GM18526 (cell line): Measurements from ENCODE around the gene CA10.

Experiments
- POLR2A ChIP-seq: IDR thresholded peaks from 3 replicates; pipeline ENCODE4 v1.6.1; 2011; ENCODE audit not compliant: insufficient read length; ENCODE audit errors: extremely low read depth

CA10 gene

DNA sequence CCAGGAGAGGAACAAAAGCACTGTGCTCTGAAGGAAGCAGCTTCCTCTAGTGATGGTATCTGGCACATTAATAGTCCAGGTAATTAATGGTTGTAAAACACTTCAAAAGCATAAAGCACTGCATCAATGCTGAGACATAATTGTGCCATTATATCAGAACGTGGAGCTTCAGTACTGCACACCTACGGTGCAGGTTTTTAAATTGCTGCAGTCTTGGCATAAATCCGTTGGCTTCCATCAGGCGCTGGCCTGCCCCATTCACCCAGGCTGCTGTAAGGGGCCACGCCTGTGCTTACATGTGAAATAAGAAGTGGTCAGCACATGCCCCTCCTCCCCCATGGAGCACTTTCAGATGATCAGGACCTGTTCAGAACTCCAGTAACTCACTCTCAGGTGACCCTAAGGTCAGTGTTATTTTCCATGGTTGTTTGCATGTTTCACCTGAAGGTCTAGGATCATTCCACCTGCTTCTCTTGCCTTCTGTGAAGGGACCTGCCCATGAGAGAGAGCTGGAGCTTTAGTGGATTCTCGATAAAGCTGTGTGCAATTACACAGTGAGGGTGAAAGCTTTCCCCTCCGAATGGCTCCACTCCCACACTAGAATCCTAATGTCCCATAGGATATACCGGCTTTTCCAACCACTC is 345.3 kb downstream of the CA10 start:
- TF ChIP-seq POLR2A: no peak

DNA sequence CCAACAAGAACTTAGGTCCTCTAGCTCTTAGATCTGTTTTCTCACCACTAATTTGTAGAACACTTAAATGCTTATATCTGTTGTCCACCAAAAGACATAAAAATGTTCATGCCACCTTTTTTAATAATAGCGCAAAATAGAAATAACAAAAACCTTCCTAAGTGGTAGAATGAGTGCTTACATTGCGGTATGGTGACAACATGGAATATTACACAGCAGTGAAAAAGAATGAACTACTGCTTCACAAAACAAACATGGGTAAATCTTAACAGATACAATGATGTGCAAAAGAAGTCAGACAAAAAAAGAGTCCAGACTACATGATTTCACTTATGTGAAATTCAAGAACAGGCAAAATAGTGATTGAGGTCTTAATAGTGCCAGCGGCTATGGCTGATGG is 351.1 kb downstream of the CA10 start:
- no peak for TF ChIP-seq POLR2A

DNA sequence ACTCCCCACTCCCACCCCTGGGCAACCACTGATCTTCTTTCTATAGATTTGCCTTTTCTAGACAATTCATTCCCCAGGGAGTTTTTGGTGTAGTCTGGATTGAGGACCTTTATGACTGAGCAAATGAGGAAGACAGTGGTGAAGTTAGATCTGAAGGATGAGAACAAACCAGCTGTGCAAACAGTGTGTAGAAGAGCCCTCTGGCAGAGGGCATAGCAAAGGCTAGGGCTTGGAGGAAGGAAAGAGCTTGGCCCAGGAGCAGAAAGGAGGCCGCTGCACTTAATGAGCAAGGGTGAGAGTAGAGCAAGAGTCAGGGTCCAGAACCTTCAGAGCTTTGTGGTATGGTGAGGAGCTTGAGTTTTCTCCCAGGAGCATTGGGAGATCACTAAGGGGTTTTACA is 352.7 kb downstream of the CA10 start:
- TF ChIP-seq POLR2A: no peak

DNA sequence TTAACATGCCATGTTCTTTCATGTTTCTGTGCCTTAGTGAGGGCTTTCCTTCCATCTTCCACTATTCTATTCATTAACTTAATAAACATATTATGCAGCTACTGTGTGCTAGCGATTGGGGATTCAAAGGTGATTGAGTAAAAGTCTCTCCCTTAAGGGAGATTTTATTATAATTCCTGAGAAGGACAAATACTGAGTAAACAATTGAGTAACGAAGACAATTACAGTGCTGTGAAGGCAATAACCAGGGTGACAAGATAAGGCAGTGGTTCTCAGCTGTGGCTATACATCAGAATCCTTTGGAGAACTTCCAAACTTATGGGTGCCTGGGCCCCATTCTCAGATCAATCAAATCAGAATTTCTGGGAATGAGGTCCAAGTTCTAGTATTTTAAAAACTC is 353.3 kb downstream of the CA10 start:
- TF ChIP-seq POLR2A: no peak

DNA sequence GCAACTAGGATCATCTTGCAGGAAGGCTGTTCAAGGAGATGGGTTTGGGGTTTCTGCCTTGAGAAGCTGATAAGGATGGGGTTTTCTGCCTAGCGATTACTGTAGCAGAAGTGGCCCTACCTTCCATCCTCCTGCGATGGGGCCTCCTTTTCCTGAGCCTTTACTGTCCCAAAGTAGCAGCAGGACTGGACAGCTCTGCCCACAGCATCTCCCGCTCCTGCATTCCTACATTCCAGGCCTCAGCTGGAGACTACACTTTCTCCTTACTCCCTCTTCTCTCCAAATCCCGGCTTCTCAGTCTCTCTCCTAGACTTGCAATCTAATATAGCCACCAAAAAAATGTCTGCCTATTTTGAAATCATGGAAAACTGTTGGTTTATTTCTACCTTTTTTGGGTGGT is 355.4 kb downstream of the CA10 start:
- TF ChIP-seq POLR2A: no peak

DNA sequence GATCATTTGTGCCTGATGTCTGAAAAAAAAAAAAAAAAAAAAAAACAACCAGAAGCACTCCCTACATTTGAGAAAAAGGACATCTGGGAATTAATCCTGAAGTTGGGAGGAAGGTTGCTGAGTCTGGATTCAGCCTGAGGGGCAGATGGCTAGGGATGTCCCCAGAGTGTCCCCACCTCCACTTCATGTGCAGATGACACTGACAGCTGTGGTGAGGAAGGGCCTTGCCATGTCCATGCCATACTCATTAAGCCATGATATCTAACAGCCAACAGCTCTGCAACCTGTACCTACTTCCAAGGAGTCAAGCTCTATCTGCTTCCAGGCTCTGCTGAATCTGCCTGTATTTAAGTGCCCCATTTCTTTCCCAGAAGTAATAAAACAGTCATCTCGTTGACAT is 356.0 kb downstream of the CA10 start:
- TF ChIP-seq POLR2A: no peak

DNA sequence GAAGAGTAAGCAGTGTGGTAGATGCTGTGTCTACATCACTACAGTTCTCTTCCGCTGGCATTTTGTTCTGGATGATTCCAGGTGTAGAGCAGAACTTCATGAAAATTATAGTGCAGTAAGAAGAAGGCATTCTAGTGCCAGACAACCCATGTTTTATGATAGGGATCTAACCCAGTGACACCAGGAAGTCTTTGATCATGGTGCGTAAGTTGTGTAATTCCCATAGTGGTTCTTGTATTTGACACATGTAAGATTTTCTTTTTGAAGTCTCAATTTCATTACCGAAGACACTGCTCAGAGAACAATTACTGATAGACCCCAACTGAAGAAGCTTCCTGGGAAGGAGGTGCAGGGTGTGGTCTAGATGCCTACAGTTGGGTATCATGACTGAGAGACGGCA is 356.9 kb downstream of the CA10 start:
- TF ChIP-seq POLR2A: no peak

DNA sequence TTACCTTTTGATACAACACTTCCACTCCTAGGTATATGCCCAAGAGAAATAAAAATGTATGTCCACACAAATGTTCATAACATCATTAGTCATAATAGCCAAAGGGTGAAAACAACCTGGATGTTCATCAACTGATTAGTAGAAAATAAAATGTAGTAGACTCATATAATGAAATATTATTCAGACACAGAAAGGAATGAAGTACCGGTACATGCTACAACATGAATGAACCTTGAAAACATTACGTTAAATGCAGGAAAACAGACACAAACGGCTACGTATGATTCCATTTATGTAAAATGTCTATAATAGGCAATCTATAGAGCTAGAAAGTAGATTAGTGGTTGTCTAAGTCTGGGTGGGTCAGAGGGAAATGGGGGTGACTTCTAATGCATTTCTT is 358.5 kb downstream of the CA10 start:
- TF ChIP-seq POLR2A: no peak

DNA sequence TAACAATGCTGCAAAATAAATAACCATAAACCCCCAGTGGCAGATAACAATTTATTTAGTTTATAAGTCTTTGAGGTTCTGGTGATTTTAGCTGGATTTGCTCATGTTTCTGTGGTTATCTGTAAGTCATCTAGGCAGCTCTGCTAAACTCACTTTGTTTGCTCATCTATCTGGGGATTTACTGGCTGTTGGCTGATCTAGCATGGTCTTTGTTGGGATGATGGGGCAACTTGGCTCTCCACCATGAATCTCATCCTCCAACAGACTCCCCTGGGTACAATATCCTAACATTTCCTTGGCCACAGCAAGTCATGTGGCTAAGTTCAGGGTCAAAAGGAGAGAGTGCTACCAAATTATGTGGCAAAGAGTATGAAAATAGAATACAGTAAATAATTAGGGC is 359.3 kb downstream of the CA10 start:
- no peak for TF ChIP-seq POLR2A

DNA sequence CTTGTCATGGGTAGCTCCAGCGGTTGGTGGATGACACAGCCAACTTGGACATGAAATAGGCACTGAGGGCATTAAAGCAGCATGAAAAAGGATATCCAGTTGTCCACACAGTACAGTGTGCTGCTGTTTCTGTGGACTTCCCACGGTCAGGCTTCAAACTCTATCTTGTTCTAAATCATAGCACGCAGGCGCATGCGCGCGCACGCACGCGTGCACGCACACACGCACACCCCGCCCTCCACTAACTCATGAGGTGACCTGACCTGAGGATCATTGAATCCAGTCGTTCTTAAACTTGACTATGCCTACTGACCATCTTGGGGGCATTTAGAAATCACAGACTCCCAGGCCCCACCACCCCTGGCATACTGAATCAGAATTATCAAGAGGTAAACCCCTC is 361.4 kb downstream of the CA10 start:
- TF ChIP-seq POLR2A: no peak

DNA sequence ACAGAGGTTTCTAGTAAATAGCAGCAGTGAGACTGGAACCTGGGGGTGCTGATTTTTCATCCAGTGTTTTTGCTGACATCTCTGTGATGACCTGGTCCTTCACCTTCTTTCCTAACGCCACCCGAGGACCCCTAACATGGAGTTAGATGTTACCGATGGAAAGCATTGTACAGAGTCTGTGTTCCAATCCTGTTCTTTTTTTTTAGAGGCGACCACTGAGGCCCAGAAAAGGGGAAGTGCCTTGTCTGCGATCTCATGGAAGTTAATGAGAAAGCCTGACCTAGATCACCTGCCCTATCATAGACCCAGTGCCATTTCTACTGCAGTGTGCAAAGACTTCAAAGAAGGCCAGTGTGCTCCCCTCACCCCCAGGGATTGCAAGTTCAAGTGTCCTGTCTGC is 362.5 kb downstream of the CA10 start:
- TF ChIP-seq POLR2A: no peak

DNA sequence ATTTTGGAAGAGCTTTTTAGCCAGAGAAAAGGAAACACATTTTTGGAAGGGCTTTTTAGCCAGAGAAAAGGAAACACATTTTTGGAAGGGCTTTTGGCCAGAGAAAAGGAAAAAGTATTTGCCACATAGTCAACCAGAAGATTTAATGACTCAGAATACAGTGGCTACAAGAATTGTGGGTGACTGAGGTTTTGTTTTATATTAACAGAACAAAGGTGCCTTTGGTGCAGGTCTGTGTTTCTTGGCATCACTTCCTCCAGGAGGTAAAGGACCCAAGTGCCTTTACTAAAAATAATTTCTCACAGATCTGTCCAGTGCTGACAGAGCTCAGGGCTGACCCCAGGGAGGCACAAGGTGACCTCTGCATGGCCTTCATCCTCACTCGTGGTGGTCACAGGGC is 363.1 kb downstream of the CA10 start:
- TF ChIP-seq POLR2A: no peak

DNA sequence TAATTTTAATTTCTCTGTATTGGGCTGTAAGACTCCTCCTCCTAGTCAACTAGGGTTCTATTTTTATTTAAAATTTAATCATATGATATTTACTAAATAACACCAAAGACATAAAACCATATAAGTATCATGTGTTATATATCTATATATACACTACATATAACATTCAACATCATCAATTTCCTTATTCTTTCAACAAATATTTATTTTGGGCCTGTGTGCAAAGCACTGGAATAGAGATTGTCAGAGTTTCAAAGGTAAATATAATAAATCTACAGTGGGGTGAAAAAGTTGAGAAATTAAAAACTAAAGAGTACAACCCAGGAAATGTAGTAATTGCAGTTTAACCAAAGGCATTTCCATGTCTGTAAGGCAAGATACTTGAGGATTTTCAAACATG is 364.0 kb downstream of the CA10 start:
- no peak for TF ChIP-seq POLR2A

DNA sequence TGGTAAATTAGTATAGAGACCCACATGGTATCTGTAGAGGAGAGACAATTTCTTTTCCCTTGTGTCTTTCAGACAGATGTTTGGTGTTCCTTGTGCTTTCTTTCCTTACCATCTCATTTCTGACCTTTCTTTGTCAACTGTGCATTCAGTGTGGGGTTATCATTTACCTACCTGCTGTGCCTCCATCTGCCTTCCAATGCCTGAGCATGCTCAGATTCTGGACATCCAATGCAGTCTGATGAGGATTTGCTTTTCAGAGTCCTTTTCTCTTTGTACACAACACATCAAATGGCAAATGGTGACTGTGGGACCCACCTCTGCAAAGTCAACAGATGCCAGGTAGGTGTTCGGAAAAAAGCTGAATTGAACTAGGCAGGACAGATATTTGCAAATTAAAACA is 364.8 kb downstream of the CA10 start:
- no peak for TF ChIP-seq POLR2A

DNA sequence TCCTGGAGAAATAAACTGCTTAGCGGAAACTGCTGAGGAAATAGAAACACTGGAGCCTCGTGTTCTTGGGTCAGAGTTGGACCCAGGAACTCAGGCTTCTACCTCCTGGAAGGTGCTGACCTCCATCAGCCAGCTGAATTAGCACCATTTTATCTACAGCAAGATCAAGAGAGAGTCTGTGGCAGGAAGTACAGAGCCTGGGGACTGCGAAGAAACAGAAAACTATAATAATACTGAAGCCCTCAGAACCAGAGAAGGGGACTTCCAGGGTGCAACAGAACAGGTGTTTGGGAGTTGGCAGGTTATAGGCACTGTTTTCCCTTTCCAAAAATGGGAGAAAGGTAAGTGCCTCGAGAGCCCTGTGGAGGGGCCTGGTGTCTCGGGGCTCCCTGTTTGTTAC is 379.7 kb downstream of the CA10 start:
- no peak for TF ChIP-seq POLR2A

DNA sequence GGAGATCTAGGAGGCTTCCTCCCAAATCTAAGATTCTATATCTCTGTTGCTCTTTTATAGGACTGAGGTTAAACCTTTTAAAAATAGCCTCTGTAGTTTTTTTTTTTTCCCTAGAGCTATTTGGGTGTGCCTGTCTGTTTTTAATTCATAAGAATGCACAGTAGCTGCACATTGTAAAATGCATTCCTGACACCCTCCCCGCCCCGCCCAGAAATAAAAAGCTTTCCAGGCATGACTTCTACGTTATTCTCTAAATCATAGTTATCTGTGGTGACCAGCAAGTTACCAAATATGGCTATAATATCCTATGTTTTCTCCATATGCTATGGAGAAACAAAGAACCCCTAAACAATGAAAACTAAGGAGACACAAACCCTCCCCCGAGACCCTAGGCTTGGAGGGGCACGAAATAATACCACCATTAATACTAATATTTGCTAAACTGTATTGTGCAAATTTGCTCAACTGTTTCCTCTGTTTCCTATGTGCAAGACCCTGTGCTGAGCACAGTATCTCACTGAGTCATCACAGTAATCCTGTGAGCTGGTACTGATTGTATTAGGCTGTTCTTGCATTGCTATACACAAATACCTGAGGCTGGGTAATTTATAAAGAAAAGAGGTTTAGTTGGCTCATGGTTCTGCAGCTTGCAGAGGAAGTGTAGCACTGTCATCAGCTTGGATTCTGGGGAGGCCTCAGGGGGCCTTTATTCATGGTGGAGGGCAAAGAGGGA is 388.3 kb downstream of the CA10 start:
- TF ChIP-seq POLR2A: no peak

DNA sequence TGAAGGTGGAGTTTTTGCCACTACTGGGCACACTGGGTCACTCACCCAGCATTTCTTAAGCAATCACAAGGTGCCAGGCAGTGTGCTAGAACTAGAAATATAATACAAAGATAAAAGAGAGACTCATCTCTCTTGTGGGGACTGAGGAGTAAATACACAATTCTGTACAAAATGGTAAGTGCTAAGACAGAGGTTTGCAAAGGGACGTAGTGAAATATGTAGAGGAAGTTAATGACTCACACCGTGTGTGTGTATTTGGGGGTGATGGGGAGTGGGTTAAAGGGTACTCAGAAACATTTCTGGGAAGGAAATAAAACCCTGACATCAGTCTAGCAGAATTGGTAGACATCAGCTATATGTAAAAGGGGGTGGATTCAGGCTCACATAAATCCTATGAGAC is 389.3 kb downstream of the CA10 start:
- no peak for TF ChIP-seq POLR2A
